Muscle of leg (tissue), 11 donors: Measurements from ENCODE around the gene BEND6. TPM values are rescaled to one million over a fixed set of nuclear protein-coding genes. Genes with fewer than 3 reads are reported as not detected.

Source experiments
- DNase-seq: peaks from one replicate; pipeline ENCODE4 v3.0.0; 2013
- H3K27ac ChIP-seq: one replicate; pipeline ENCODE4 v1.5.1; 2013; ENCODE audit warnings: mild to moderate bottlenecking, low read length, control low read depth
- H3K27me3 ChIP-seq: one replicate; pipeline ENCODE4 v1.6.1; 2013; ENCODE audit warnings: low read length; ENCODE audit not compliant: control insufficient read depth, insufficient read depth
- H3K36me3 ChIP-seq: one replicate; pipeline ENCODE4 v1.6.1; 2013; ENCODE audit warnings: low read length; ENCODE audit not compliant: control insufficient read depth, insufficient read depth
- H3K4me1 ChIP-seq: one replicate; pipeline ENCODE4 v1.6.1; 2013; ENCODE audit warnings: low read length; ENCODE audit not compliant: control insufficient read depth, insufficient read depth
- H3K4me3 ChIP-seq: one replicate; pipeline ENCODE4 v1.5.1; 2013; ENCODE audit warnings: low read length, control low read depth
- H3K9me3 ChIP-seq: replicated peaks from 2 replicates; pipeline ENCODE4 v1.6.1; 2013; ENCODE audit warnings: low read depth, low read length; ENCODE audit not compliant: control insufficient read depth
- WGBS: methylation state at CpG from one replicate; pipeline ENCODE4 v1.1.5; 2013; ENCODE audit warnings: missing lambda C conversion rate; ENCODE audit not compliant: insufficient coverage; 5-methylcytosine and 5-hydroxymethylcytosine counted together
- polyA plus RNA-seq, 8 donors: library from polyadenylated mRNA; unstranded; fragments of 120-200 nt; gene quantifications; one replicate each; pipeline versions ENCODE4 v1.2.1 to v1.2.3, GENCODE V29; 2013; ENCODE audit warnings: inconsistent platforms in 1 of 8, low replicate concordance in 1 of 8; ENCODE audit not compliant: insufficient read length in 8 of 8, insufficient read depth in 1 of 8
- total RNA-seq: library from RNA; stranded (reverse); fragments of 120-200 nt; gene quantifications from one replicate; pipeline ENCODE4 v1.2.4, GENCODE V29; 2013

Gene BEND6
- total and polyA plus RNA-seq, 9 donors = 0.18 to 1.6 (median 0.36) TPM

DNA sequence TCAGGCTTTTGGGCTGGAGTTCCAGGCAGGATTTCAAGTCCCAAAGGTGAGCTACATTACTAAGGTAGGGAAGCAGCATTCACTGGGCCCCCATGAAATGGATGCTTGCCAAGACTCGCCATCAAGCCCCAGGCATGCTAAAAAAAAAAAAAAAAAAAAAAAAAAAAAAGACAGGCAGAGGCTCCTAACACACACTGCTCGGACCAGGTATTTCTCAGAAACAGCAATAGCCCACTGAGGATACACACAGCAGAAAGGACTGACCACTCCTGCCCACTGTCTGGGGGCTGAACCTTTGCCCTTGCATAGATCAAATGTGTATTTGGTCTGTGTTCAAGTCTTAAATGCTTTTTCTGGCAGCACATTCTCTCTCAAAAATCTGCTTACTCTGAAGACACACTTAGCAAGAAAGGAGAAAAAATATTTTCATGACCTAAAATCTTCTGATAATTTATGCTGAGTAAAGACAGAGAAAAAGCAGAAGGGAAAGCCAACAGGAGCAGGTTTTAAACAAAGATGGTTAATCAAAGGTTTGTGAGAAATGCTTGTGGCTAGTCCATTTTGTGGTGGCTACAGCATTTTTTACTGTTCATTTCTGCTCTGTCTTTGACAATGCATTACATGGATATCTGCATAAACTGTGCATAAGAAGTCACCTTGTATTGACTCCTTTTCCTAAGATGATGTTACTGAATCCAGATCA lies 37.9 kb upstream of the BEND6 start:
- H3K27ac ChIP-seq = no peak overlapping the region
- no peak for DNase-seq
- no CpG with 5 or more reads among the region's 2 CpGs for WGBS
- no peaks in the 10 kb centered on the region for H3K36me3 ChIP-seq
- peaks cover 3% of the 10 kb centered on the region for H3K27me3 ChIP-seq
- H3K9me3 ChIP-seq = no peaks in the 10 kb centered on the region
- no peak overlapping the region for H3K4me3 ChIP-seq
- H3K4me1 ChIP-seq = no peaks in the 10 kb centered on the region

DNA sequence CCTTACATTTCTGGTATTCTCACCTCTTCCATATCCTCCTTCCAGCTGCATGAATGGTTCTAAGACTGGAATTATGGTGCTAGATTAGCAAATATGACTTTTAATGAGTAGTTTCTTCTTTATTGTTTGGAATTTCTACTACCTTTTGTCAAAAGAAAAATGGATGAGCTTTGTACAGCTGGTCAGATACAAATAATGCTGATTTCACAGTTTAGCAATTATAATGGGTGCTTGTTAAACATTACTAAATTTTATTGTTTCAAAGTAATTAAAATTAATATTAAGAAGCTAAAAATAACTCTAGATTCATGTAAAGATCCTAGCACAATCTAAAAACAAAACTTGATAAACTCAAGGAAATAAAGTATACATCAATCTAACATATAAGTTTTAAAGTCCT lies 32.3 kb upstream of the BEND6 start:
- Histone ChIP-seq H3K4me3 (no peak overlapping the region), H3K27ac (no peak overlapping the region), H3K36me3 (no peaks in the 10 kb centered on the region), H3K9me3 (no peaks in the 10 kb centered on the region), H3K27me3 (peaks cover 3% of the 10 kb centered on the region), H3K4me1 (no peaks in the 10 kb centered on the region)
- DNase-seq = no peak

DNA sequence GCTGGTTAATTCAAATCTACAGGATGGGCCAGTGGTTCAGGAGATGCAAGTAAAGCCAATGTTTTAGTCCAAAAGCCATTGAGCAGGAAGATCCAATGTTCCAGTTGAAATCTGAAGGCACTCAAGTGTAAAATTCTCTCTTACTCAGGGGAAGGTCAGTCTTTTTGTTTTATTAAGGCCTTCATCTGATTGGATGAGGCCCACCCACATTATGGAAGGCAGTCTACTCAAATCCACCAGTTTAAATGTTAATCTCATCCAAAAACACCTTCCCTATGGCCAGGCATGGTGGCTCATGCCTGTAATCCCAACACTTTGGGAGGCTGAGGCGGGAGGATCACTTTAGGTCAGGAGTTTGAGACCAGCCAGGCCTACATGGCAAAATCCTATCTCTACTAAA lies 31.3 kb upstream of the BEND6 start:
- Histone ChIP-seq H3K27me3 (peaks cover 8% of the 10 kb centered on the region), H3K4me3 (no peak overlapping the region), H3K9me3 (no peaks in the 10 kb centered on the region), H3K27ac (no peak overlapping the region), H3K36me3 (no peaks in the 10 kb centered on the region), H3K4me1 (no peaks in the 10 kb centered on the region)
- WGBS = no CpG with 5 or more reads among the region's 1 CpG
- DNase-seq = no peak

DNA sequence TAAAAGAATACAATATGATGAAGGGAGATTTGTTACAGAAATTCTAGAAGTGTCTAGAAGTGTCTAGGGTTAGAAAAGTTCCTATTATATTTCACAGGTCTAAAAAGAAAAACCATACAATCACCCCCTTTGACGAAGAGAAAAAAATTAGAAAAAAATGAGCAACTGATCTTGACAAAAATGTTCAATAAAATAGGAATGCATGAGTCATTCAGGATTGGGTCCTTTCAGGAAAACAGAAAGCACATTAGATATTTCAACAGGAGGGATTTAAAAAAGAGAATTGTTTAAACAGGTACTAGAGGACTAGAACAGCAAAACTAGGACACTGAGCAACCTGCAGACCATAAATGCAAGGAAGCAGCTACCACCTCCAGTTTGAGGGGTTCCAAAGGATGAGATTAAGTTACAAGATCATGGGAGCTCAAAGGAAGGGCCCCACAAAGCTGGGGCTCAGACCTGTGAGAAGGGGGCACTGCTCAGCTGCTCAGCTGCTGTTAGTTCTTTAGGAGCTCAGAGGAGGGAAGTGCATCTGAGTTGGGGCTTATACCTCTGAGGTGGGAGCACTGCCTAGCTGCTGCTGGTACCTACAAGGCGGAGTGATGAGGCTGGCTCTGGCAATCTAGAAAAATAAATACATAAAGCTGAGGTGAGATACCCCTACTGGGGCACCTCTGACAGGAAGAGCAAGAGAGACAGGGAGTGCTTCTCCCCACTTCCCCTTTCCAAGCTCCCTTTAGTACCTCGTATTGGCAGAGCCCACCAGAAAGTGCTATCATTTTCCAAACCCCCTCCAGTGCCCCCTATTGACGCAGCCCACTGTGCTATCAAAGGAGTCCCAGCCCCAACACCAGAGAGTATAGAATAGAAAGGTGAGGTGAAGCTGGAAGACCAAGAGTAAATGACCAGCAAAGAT lies 27.1 kb upstream of the BEND6 start:
- H3K9me3 ChIP-seq = no peaks in the 10 kb centered on the region
- no peaks in the 10 kb centered on the region for H3K4me1 ChIP-seq
- H3K27me3 ChIP-seq = peaks cover 5% of the 10 kb centered on the region
- H3K4me3 ChIP-seq = no peak overlapping the region
- H3K36me3 ChIP-seq = no peaks in the 10 kb centered on the region
- H3K27ac ChIP-seq = no peak overlapping the region
- no CpG with 5 or more reads among the region's 4 CpGs for WGBS
- no peak for DNase-seq

DNA sequence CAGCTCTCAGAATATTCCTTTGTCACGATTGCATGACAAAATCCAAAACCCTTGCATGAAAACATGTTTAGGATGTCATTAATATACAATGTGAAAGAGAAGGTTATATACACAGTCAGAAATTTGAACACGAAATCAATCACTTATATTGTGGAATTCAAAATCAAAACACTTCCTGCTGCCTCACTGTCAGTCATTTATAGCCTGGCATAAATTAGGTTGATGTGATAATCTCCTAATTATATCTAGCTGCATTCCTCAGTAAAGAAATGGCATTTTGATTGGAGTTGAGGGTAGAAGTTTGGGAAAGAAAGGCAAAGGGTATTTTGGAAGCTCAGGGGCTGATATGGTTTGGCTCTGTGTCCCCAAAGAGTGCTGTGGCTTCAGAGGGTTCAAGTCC lies 24.1 kb upstream of the BEND6 start:
- no peaks in the 10 kb centered on the region for H3K4me1 ChIP-seq
- DNase-seq = no peak
- H3K27me3 ChIP-seq = peaks cover 5% of the 10 kb centered on the region
- no CpG with 5 or more reads among the region's 2 CpGs for WGBS
- no peak overlapping the region for H3K4me3 ChIP-seq
- H3K9me3 ChIP-seq = no peaks in the 10 kb centered on the region
- H3K36me3 ChIP-seq = no peaks in the 10 kb centered on the region
- H3K27ac ChIP-seq = no peak overlapping the region

DNA sequence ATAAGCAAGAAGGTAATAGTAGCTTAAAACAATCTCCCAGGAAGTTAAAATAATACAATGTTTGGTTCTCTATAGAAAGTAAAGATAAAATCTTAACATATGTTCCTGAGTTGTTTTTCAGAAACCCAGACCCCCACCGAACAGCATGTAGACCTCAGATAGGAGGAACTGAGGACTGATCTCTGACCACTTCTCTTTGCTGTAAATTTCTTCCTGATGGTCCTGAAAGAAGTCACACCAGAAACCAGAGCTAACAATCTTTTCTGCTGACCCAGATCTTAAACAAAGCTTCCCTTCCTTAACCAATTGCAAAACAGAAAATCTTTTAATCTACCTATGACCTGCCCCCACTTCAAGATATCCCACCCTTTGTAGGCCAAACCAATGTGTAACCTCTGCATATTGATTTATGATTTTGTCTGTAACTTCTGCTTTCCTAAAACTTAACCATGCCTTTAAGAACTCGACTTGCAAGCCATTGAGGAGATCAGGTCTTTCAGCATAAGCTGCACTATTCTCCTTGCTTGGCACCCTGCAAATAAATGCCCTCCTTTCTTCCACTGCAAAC lies 21.9 kb upstream of the BEND6 start:
- 100% methylated on average over 1 of the region's 2 CpGs for WGBS

DNA sequence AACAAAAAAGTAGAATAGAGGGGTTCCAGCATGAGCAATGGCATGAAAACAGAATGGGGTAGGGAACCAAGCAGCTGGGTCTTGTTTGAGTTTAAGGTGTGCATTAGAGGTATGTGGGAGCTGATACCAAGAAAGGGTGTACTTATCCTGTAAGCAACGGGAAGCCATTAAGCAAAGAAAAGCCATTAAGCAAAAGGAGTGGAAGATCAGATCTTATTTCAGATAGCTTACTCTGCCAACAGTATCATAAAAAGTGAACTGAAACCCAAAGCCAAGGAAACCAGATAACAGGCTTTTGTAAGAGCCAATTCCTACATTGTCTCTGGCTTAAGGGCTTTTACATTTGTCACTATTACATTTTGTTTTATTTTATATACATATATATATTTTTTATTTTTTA lies 21.3 kb upstream of the BEND6 start:
- no CpG with 5 or more reads among the region's 1 CpG for WGBS
- DNase-seq = peak; percentile 12
- Histone ChIP-seq H3K4me1 (no peaks in the 10 kb centered on the region), H3K4me3 (no peak overlapping the region), H3K9me3 (no peaks in the 10 kb centered on the region), H3K36me3 (no peaks in the 10 kb centered on the region), H3K27me3 (no peaks in the 10 kb centered on the region), H3K27ac (no peak overlapping the region)

More for the DNA sequence above, 21.9 kb upstream of the BEND6 start:
- Histone ChIP-seq H3K27ac (no peak overlapping the region), H3K36me3 (no peaks in the 10 kb centered on the region), H3K4me1 (no peaks in the 10 kb centered on the region), H3K9me3 (no peaks in the 10 kb centered on the region), H3K4me3 (no peak overlapping the region), H3K27me3 (peaks cover 2% of the 10 kb centered on the region)
- DNase-seq = peak; percentile 7

DNA sequence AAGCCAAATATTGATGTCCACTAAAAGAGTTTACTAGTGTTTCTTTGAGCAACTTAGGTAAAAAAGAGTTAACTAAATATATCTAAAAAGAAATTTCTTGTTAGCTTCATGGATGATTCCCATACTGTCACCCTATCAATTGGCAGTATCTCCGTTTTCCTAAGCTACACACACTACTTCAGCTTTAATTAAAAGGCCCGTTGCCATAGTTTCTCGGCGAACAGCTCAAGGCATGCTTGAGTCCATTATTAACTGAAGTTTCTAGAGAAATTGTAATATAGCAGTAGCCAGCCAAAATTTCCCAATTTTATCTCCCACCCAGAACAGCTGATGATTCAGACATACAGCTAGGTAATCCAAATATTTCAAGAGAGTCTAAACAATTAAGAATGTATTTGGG lies 20.0 kb upstream of the BEND6 start:
- no peaks in the 10 kb centered on the region for H3K4me1 ChIP-seq
- no peaks in the 10 kb centered on the region for H3K9me3 ChIP-seq
- no peak overlapping the region for H3K27ac ChIP-seq
- H3K4me3 ChIP-seq = no peak overlapping the region
- no peaks in the 10 kb centered on the region for H3K36me3 ChIP-seq
- no peaks in the 10 kb centered on the region for H3K27me3 ChIP-seq
- no CpG with 5 or more reads among the region's 4 CpGs for WGBS
- no peak for DNase-seq

DNA sequence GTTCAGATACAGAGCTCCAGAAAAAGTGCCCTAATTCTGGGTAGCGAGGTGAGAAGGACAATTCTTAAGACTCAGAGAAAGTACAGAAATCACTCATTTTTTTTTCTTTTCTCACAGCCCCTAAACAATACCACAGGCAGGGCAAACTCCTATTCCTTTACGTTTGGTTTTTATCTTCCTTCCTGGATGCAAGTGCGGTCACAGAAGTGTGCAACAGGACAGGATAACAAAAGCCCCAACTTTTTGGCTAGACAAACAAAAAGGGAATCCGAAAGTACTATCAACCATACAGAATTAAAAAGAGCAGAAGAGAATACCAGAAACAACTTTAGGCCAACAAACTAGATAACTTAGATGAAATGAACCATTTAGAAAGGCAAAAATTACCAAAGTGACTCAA lies 18.4 kb upstream of the BEND6 start:
- no peaks in the 10 kb centered on the region for H3K4me1 ChIP-seq
- no peak overlapping the region for H3K4me3 ChIP-seq
- no peaks in the 10 kb centered on the region for H3K36me3 ChIP-seq
- no peaks in the 10 kb centered on the region for H3K27me3 ChIP-seq
- DNase-seq = no peak
- 50% methylated on average over 1 of the region's 4 CpGs for WGBS
- H3K27ac ChIP-seq = no peak overlapping the region
- peaks cover 4% of the 10 kb centered on the region for H3K9me3 ChIP-seq

DNA sequence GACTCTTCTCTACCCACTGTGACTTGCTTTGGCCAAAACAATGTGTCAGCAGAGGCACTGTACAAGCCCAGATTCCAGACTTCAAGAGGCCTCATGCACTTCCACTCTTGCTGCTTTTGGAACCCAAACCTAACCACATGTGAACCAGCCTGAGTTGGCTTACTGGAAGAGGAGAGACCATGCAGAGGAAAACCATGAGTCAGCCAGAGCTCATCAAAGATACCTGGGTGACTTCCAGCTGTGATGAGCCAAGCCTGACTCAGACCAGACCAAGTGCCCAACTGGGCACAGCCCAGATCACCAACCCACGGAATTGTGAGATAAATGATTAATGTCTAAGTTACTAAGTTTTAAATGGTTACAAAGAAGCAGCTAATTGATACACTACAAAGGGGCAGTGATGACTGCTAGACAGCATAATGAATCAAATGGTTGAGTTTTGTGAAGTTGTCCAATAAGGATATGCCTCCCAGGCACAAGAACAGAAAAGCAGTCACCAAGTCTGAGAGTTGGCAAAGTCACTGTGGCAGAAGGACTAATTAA lies 16.2 kb upstream of the BEND6 start:
- Histone ChIP-seq H3K9me3 (peaks cover 6% of the 10 kb centered on the region), H3K4me3 (no peak overlapping the region), H3K4me1 (no peaks in the 10 kb centered on the region), H3K36me3 (no peaks in the 10 kb centered on the region), H3K27ac (no peak overlapping the region), H3K27me3 (no peaks in the 10 kb centered on the region)
- WGBS = no CpG with 5 or more reads among the region's 1 CpG
- no peak for DNase-seq
